Sigmoid colon (tissue), 4 donors: ENCODE results near the gene TMC8.

Experiments
- EP300 ChIP-seq, 4 donors: sonication (generic); formaldehyde crosslinking; IDR thresholded peaks; one replicate each; pipeline ENCODE4 v1.6.1; 2017; ENCODE audit warnings: antibody characterized with exemption in 4 of 4
- POLR2A ChIP-seq, 2 donors: fragments of 450-650 bp; IDR thresholded peaks; one replicate each; pipeline ENCODE4 v1.6.1; 2016; ENCODE audit warnings: antibody characterized with exemption in 2 of 2, mild to moderate bottlenecking in 2 of 2, moderate library complexity in 2 of 2

- TF ChIP-seq EP300 (IDR thresholded peaks at IDR 0.05) = no peak
- no peak for TF ChIP-seq POLR2A (IDR thresholded peaks at IDR 0.05)
Observed at GRCh38 chr17:78112518-78113471, 17.8 kb upstream of the TMC8 start.
